PC-9 (cell line): ENCODE data around the gene CCPG1. TPM values are rescaled to one million over a fixed set of nuclear protein-coding genes. Genes with fewer than 3 reads are reported as not detected.
A peak's percentile ranks its signal among the peaks of the same experiment; 100 is the strongest.

ENCODE experiments used
- BruUV-seq: library from RNA; stranded (reverse); fragments of 400-500 nt; replicated peaks from 2 replicates; lab custom pipeline; 2021; lab: Mats Ljungman, UMichigan
- CTCF ChIA-PET: fragments of 300-600 bp; sonication (Branson Sonifier 250); formaldehyde crosslinking; loops from one replicate; lab custom pipeline; 2022; ENCODE audit warnings: antibody characterized with exemption; lab: Charles Lee
- POLR2A ChIA-PET: fragments of 300-600 bp; sonication (Branson Sonifier 250); formaldehyde crosslinking; loops from one replicate; lab custom pipeline; 2022; ENCODE audit warnings: antibody characterized with exemption; ENCODE audit not compliant: unreplicated experiment; lab: Charles Lee
- DNase-seq, 2 experiments: peaks; one replicate each; pipeline versions ENCODE4 v3.0.0 to v3.0.0-alpha.2; 2015 to 2022; ENCODE audit warnings: mixed read lengths in 1 of 2
- H2AFZ ChIP-seq: fragments of 200-600 bp; sonication (generic); 2 replicates; pipeline ENCODE4 v1.8.1; 2017; ENCODE audit warnings: antibody characterized with exemption
- H3F3A ChIP-seq: fragments of 200-600 bp; sonication (generic); 2 replicates; pipeline ENCODE4 v1.8.1; 2017; ENCODE audit warnings: antibody characterized with exemption, mild to moderate bottlenecking, low read depth; ENCODE audit not compliant: insufficient read depth
- H3K27ac ChIP-seq: fragments of 200-600 bp; sonication (generic); 2 replicates; pipeline ENCODE4 v1.6.1; 2016; ENCODE audit warnings: mixed run types
- H3K27me3 ChIP-seq: fragments of 200-600 bp; sonication (generic); 2 replicates; pipeline ENCODE4 v1.6.1; 2016; ENCODE audit warnings: low read depth, mixed run types; ENCODE audit not compliant: insufficient read depth
- H3K36me3 ChIP-seq: fragments of 200-600 bp; sonication (generic); 2 replicates; pipeline ENCODE4 v1.6.1; 2016; ENCODE audit warnings: low read depth, mixed run types
- H3K4me1 ChIP-seq: fragments of 200-600 bp; sonication (generic); replicated peaks from 2 replicates; pipeline ENCODE4 v1.6.1; 2016; ENCODE audit warnings: mixed run types; ENCODE audit not compliant: insufficient read depth
- H3K4me2 ChIP-seq: fragments of 200-600 bp; sonication (generic); 2 replicates; pipeline ENCODE4 v1.6.1; 2017; ENCODE audit warnings: mixed run types
- H3K4me3 ChIP-seq: fragments of 200-600 bp; sonication (generic); 2 replicates; pipeline ENCODE4 v1.6.1; 2016; ENCODE audit warnings: mixed run types
- H3K79me2 ChIP-seq: fragments of 200-600 bp; sonication (generic); 2 replicates; pipeline ENCODE4 v1.6.1; 2017; ENCODE audit warnings: low read depth, mixed run types
- H3K9me2 ChIP-seq: fragments of 200-600 bp; sonication (generic); 2 replicates; pipeline ENCODE4 v1.8.1; 2017; ENCODE audit warnings: mild to moderate bottlenecking; ENCODE audit not compliant: insufficient read depth
- H3K9me3 ChIP-seq: fragments of 200-600 bp; sonication (generic); 2 replicates; pipeline ENCODE4 v1.8.1; 2016; ENCODE audit warnings: low read depth; ENCODE audit not compliant: insufficient read depth
- H4K20me1 ChIP-seq: fragments of 200-600 bp; sonication (generic); 2 replicates; pipeline ENCODE4 v1.8.1; 2017; ENCODE audit not compliant: insufficient read depth
- CTCF ChIP-seq: fragments of 200-600 bp; sonication (generic); conservative IDR thresholded peaks from 2 replicates; pipeline ENCODE4 v1.6.1; 2017; ENCODE audit warnings: mixed run types, antibody characterized with exemption, mild to moderate bottlenecking, moderate library complexity
- EZH2 ChIP-seq: fragments of 200-600 bp; sonication (generic); IDR thresholded peaks from 2 replicates; pipeline ENCODE4 v1.8.0; 2017; ENCODE audit warnings: antibody characterized with exemption, low read depth
- intact Hi-C: fragments of 100-400 bp; cut with micrococcal nuclease; formaldehyde crosslinking; loops from one replicate; pipeline ENCODE4 v1.10.0; 2022; ENCODE audit not compliant: unreplicated experiment
- total RNA-seq: library from RNA; stranded (reverse); gene quantifications from 2 replicates; pipeline ENCODE4 v1.2.3, GENCODE V29; 2021

CCPG1 gene
- total RNA-seq, 1 experiment from 2014 or later: 26.3 TPM

GRCh38 chr15:55357774-55358173, 50.4 kb downstream of the CCPG1 start:
- ChIA-PET CTCF (no interaction called here), POLR2A (no interaction called here)
- Histone ChIP-seq H3K36me3 (no peaks in the 10 kb centered on the region), H3K4me3 (no peak overlapping the region), H3K27me3 (no peaks in the 10 kb centered on the region), H3K4me1 (peaks cover 24% of the 10 kb centered on the region), H3K9me2 (no peaks in the 10 kb centered on the region), H3K9me3 (no peaks in the 10 kb centered on the region), H4K20me1 (no peaks in the 10 kb centered on the region), H3K27ac (no peak overlapping the region; the same call in 1 of the 2 replicates), H3K79me2 (no peaks in the 10 kb centered on the region), H3F3A (no peaks in the 10 kb centered on the region; the same call in 1 of the 2 replicates), H2AFZ (no peak overlapping the region), H3K4me2 (peak overlapping the region; percentile 25; the same call in 1 of the 2 replicates)
- peak in 1 of 2 experiments; percentile 39 for DNase-seq
- intact Hi-C loops: no loop called here
- BruUV-seq: no TSS peak
- TF ChIP-seq CTCF (no peak), EZH2 (no peak)

- Histone ChIP-seq H3F3A (no peaks in the 10 kb centered on the region; the same call in 1 of the 2 replicates), H3K9me3 (no peaks in the 10 kb centered on the region), H3K4me1 (peaks cover 24% of the 10 kb centered on the region), H3K27me3 (no peaks in the 10 kb centered on the region), H4K20me1 (no peaks in the 10 kb centered on the region), H3K27ac (no peak overlapping the region), H3K4me3 (no peak overlapping the region), H3K36me3 (no peaks in the 10 kb centered on the region), H2AFZ (no peak overlapping the region), H3K4me2 (no peak overlapping the region), H3K9me2 (no peaks in the 10 kb centered on the region), H3K79me2 (no peaks in the 10 kb centered on the region)
- POLR2A ChIA-PET: interaction anchor here (0.6 kb wide), 1 partner anchor 81 kb away, joined by 3 read pairs; no protein-coding TSS in a partner anchor
- BruUV-seq: no TSS peak
- TF ChIP-seq CTCF: no peak
- TF ChIP-seq EZH2: no peak
- intact Hi-C loops: no loop called here
- CTCF ChIA-PET: no interaction called here
- no peak for DNase-seq
These were observed 51.1 kb downstream of the CCPG1 start for GRCh38 chr15:55356985-55357585.

- no TSS peak for BruUV-seq
- Histone ChIP-seq H2AFZ (no peak overlapping the region), H3K27me3 (no peaks in the 10 kb centered on the region), H3K9me3 (no peaks in the 10 kb centered on the region), H3K9me2 (no peaks in the 10 kb centered on the region), H3K4me3 (no peak overlapping the region), H3K4me2 (no peak overlapping the region), H3K36me3 (no peaks in the 10 kb centered on the region), H3K4me1 (peaks cover 9% of the 10 kb centered on the region), H3F3A (peaks cover 4% of the 10 kb centered on the region; the same call in 1 of the 2 replicates), H3K79me2 (no peaks in the 10 kb centered on the region), H3K27ac (no peak overlapping the region), H4K20me1 (no peaks in the 10 kb centered on the region)
- CTCF ChIA-PET: no interaction called here
- POLR2A ChIA-PET: no interaction called here
- intact Hi-C loops: no loop called here
- DNase-seq: no peak
- TF ChIP-seq CTCF (no peak), EZH2 (no peak)
These were observed 55.1 kb downstream of the CCPG1 start for GRCh38 chr15:55353025-55353424.
